K562 (cell line): ENCODE measurements around the gene OR56A4. TPM values are rescaled to one million over a fixed set of nuclear protein-coding genes. Genes with fewer than 3 reads are reported as not detected.

Experiments
- ATAC-seq: fragments of 200-7000 bp; cut with Tn5 transposase; 3 replicates; pipeline ENCODE4 v1.9.1; 2020; ENCODE audit warnings: moderate library complexity
- BruUV-seq: library from RNA; stranded (reverse); fragments of 400-500 nt; replicated peaks from 2 replicates; lab custom pipeline; 2021; lab: Mats Ljungman, UMichigan
- CTCF ChIA-PET: fragments of 300-600 bp; formaldehyde crosslinking; extraction: SDS; loops from one replicate; lab custom pipeline; 2021; ENCODE audit warnings: low intra/inter-chr PET ratio; lab: Yijun Ruan, JAX
- POLR2A ChIA-PET: fragments of 300-600, 350-650 bp; sonication (Branson Sonifier 250); formaldehyde crosslinking; extraction: SDS; loops from one replicate; lab custom pipeline; 2021; ENCODE audit warnings: antibody characterized with exemption, inconsistent platforms; lab: Yijun Ruan, JAX
- DNase-seq, 4 experiments: peaks; one replicate each; pipeline versions ENCODE4 v3.0.0 to v3.0.0-alpha.2; 2011 to 2018; ENCODE audit warnings: low spot score in 3 of 4, mixed read lengths in 3 of 4; ENCODE audit errors: extremely low read depth in 1 of 4
- FAIRE-seq: peaks from 2 replicates; lab custom pipeline; 2011; peaks lifted over from hg19 to GRCh38; lab: Jason Lieb, UNC
- H2AFZ ChIP-seq: 2 replicates; pipeline ENCODE4 v1.6.0; 2011; ENCODE audit warnings: low read depth, low read length, control low read depth, inconsistent platforms
- H3K27ac ChIP-seq: fragments of 200-600 bp; 3 replicates; pipeline ENCODE4 v1.8.0; 2011; ENCODE audit warnings: low read depth, mild to moderate bottlenecking, control low read depth, inconsistent platforms, low read length, moderate library complexity, mixed read lengths; ENCODE audit errors: extremely low read depth
- H3K27me3 ChIP-seq, 2 experiments: fragments of 300-600 bp in 1 of 2; 2 replicates in 1 of 2; 3 replicates in 1 of 2; pipeline versions ENCODE4 v1.6.0 to v1.8.0; 2011; ENCODE audit warnings: inconsistent platforms in 2 of 2, low read length in 2 of 2, mild to moderate bottlenecking in 1 of 2, mixed read lengths in 1 of 2, moderate library complexity in 1 of 2; ENCODE audit not compliant: control insufficient read depth in 2 of 2, insufficient read depth in 2 of 2
- H3K36me3 ChIP-seq: fragments of 300-600 bp; 3 replicates; pipeline ENCODE4 v1.8.0; 2011; ENCODE audit warnings: mild to moderate bottlenecking, low read length, inconsistent platforms; ENCODE audit not compliant: control insufficient read depth, insufficient read depth
- H3K4me1 ChIP-seq, 2 experiments: fragments of 200-600 bp in 1 of 2; replicated peaks in 1 of 2; 2 replicates in 1 of 2; 3 replicates in 1 of 2; pipeline versions ENCODE4 v1.5.1 to v1.8.0; 2011; ENCODE audit warnings: inconsistent platforms in 2 of 2, low read length in 2 of 2, mild to moderate bottlenecking in 1 of 2, mixed read lengths in 1 of 2, moderate library complexity in 1 of 2; ENCODE audit not compliant: control insufficient read depth in 2 of 2, insufficient read depth in 2 of 2
- H3K4me2 ChIP-seq: 2 replicates; pipeline ENCODE4 v1.6.1; 2011; ENCODE audit warnings: low read length, control low read depth, inconsistent platforms, mixed read lengths; ENCODE audit not compliant: insufficient read depth
- H3K4me3 ChIP-seq: fragments of 200-600 bp; sonication (generic), shearing (Covaris generic); 2 replicates; pipeline ENCODE4 v1.5.1; 2016; ENCODE audit warnings: control low read depth, inconsistent platforms
- H3K79me2 ChIP-seq: fragments of 200-600 bp; 3 replicates; pipeline ENCODE4 v1.8.0; 2011; ENCODE audit warnings: low read length, inconsistent platforms; ENCODE audit not compliant: control insufficient read depth, insufficient read depth
- H3K9ac ChIP-seq, 2 experiments: 2 replicates each; pipeline versions ENCODE4 v1.6.0 to v1.6.1; 2011; ENCODE audit warnings: low read depth in 2 of 2, low read length in 2 of 2, control low read depth in 1 of 2, inconsistent platforms in 1 of 2, mild to moderate bottlenecking in 1 of 2, mixed read lengths in 1 of 2; ENCODE audit not compliant: insufficient read depth in 1 of 2
- H3K9me1 ChIP-seq: one replicate; pipeline ENCODE4 v1.6.0; 2011; ENCODE audit warnings: inconsistent platforms, mild to moderate bottlenecking, low read length, moderate library complexity; ENCODE audit not compliant: control insufficient read depth, insufficient read depth
- H3K9me3 ChIP-seq: replicated peaks from 2 replicates; pipeline ENCODE4 v1.5.1; 2011; ENCODE audit warnings: low read depth, low read length, inconsistent platforms; ENCODE audit not compliant: control insufficient read depth, insufficient read depth
- H4K20me1 ChIP-seq: replicated peaks from 2 replicates; pipeline ENCODE4 v1.6.1; 2011; ENCODE audit warnings: low read length, inconsistent platforms, mixed read lengths; ENCODE audit not compliant: control insufficient read depth, insufficient read depth
- ARID2 ChIP-seq: fragments of 450-650 bp; IDR thresholded peaks from 2 replicates; pipeline ENCODE4 v1.6.1; 2017; ENCODE audit warnings: antibody characterized with exemption, mild to moderate bottlenecking
- CCAR2 ChIP-seq: fragments of 200-400 bp; formaldehyde crosslinking; IDR thresholded peaks from 2 replicates; pipeline ENCODE4 v1.6.1; 2017; ENCODE audit warnings: mild to moderate bottlenecking, low read depth, low read length
- DPF2 ChIP-seq: fragments of 450-650 bp; IDR thresholded peaks from 2 replicates; pipeline ENCODE4 v1.6.1; 2016
- FOXJ3 ChIP-seq: sonication (generic); formaldehyde crosslinking; IDR thresholded peaks from 2 replicates; pipeline ENCODE4 v1.4.0; 2020; ENCODE audit warnings: mild to moderate bottlenecking, missing genetic modification reagents
- POLR2H ChIP-seq: IDR thresholded peaks from 2 replicates; pipeline ENCODE4 v1.6.1; 2016; ENCODE audit warnings: missing genetic modification characterization, low read depth, mild to moderate bottlenecking, control low read depth, missing compliant biosample characterization, moderate library complexity
- RBM34 ChIP-seq: fragments of 200-400 bp; formaldehyde crosslinking; IDR thresholded peaks from 2 replicates; pipeline ENCODE4 v1.6.1; 2018; ENCODE audit warnings: low read length, borderline replicate concordance; ENCODE audit not compliant: insufficient read depth
- SREBF2 ChIP-seq: sonication (generic); formaldehyde crosslinking; IDR thresholded peaks from 2 replicates; pipeline ENCODE4 v1.4.0; 2020; ENCODE audit warnings: mild to moderate bottlenecking, missing genetic modification reagents
- STAT5B ChIP-seq: fragments of 250-450 bp; sonication (Bioruptor Pico); IDR thresholded peaks from 2 replicates; pipeline ENCODE4 v1.8.0; 2021; ENCODE audit warnings: mild to moderate bottlenecking, inconsistent platforms
- TAL1 ChIP-seq: fragments of 450-650 bp; IDR thresholded peaks from 2 replicates; pipeline ENCODE4 v1.6.1; 2016; ENCODE audit warnings: mild to moderate bottlenecking
- TEAD2 ChIP-seq: fragments of 450-650 bp; IDR thresholded peaks from 2 replicates; pipeline ENCODE4 v1.6.1; 2016; ENCODE audit warnings: missing genetic modification characterization, control low read depth, missing compliant biosample characterization
- ZBTB33 ChIP-seq: sonication (generic); formaldehyde crosslinking; IDR thresholded peaks from 2 replicates; pipeline ENCODE4 v1.8.1; 2023; ENCODE audit warnings: mild to moderate bottlenecking, missing genetic modification reagents
- ZKSCAN8 ChIP-seq: fragments of 200-800 bp; sonication (Bioruptor generic); IDR thresholded peaks from 2 replicates; pipeline ENCODE4 v1.6.1; 2016; ENCODE audit warnings: missing genetic modification characterization, missing compliant biosample characterization
- ZNF121 ChIP-seq: sonication (generic); formaldehyde crosslinking; conservative IDR thresholded peaks from 2 replicates; pipeline ENCODE4 v1.8.0; 2022; ENCODE audit warnings: missing genetic modification reagents
- ZNF124 ChIP-seq: sonication (generic); formaldehyde crosslinking; IDR thresholded peaks from 2 replicates; pipeline ENCODE4 v1.8.1; 2022; ENCODE audit warnings: missing genetic modification reagents
- ZNF274 ChIP-seq: IDR thresholded peaks from 2 replicates; pipeline ENCODE4 v1.6.1; 2011; ENCODE audit warnings: low read depth, mild to moderate bottlenecking, low read length, moderate library complexity, borderline replicate concordance
- ZNF766 ChIP-seq: fragments of 200-800 bp; sonication (Bioruptor generic); conservative IDR thresholded peaks from 2 replicates; pipeline ENCODE4 v1.6.1; 2016; ENCODE audit warnings: missing genetic modification characterization, missing compliant biosample characterization
- ZNF785 ChIP-seq: fragments of 250-450 bp; sonication (Bioruptor Pico); IDR thresholded peaks from 2 replicates; pipeline ENCODE4 v1.4.0; 2020; ENCODE audit warnings: mild to moderate bottlenecking
- WGBS: fragments of 100-300 bp; shearing (Covaris generic); methylation state at CpG from one replicate; pipeline ENCODE4 v1.1.6; 2016; ENCODE audit warnings: low coverage, mixed read lengths; ENCODE audit not compliant: insufficient coverage; ENCODE audit errors: missing lambda C conversion rate; 5-methylcytosine and 5-hydroxymethylcytosine counted together
- in situ Hi-C: fragments of 300-500 bp; cut with MboI; formaldehyde crosslinking; loops from 4 replicates; pipeline ENCODE4 v1.15.0; 2018; ENCODE audit warnings: inconsistent platforms, mixed read lengths
- intact Hi-C: fragments of 100-400 bp; cut with micrococcal nuclease; formaldehyde crosslinking; loops from 2 replicates; pipeline ENCODE4 v1.14.2; 2022
- polyA plus RNA-seq, 8 experiments: library from polyadenylated mRNA; depleted of rRNA in 4 of 8; stranded (reverse) in 5 of 8; unstranded in 3 of 8; fragments of >200 nt; fragmentation: Nextera tagmentation in 2 of 8; fragmentation: Illumina TruSeq in 1 of 8; extraction: Ambion mirVana in 2 of 8; extraction: Trizol in 1 of 8; gene quantifications; 2 replicates each; pipeline versions ENCODE4 v1.2.1 to v1.2.3, GENCODE V29; 2011 to 2014; ENCODE audit warnings: inconsistent platforms in 1 of 8, missing spikeins in 1 of 8
- total RNA-seq, 7 experiments: library from RNA; depleted of rRNA in 6 of 7; stranded (reverse); fragments of >200 nt in 6 of 7; fragmentation: Illumina TruSeq in 2 of 7; extraction: Trizol in 2 of 7; gene quantifications; 2 replicates each; pipeline versions ENCODE4 v1.2.1 to v1.2.3, GENCODE V29; 2011 to 2021; ENCODE audit warnings: low replicate concordance in 1 of 7
- TF ChIP-seq, protein P1 (sequence below): fragments of 250-450 bp; sonication (Bioruptor Pico); IDR thresholded peaks from 2 replicates; pipeline ENCODE4 v1.5.0; 2022; ENCODE audit warnings: mild to moderate bottlenecking

OR56A4 gene
- total and polyA plus RNA-seq, 9 of the 15 experiments (the other 6 are each of a cell fraction or from before 2014, with no cell fraction given), result not detected

GRCh38 chr11:5992150-5992549, 14.6 kb downstream of the OR56A4 start:
- no TSS peak for BruUV-seq
- no peaks in the 10 kb centered on the region for H3K4me1 ChIP-seq
- WGBS, result 2% methylated on average over 3 of the region's 3 CpGs
- FAIRE-seq, result no peak
- in situ Hi-C loops (no loop called here), intact Hi-C loops (no loop called here)
- H3K27ac ChIP-seq, result no peak overlapping the region
- no peak overlapping the region for H3K4me3 ChIP-seq
- H3K4me2 ChIP-seq, result no peak overlapping the region
- no peaks in the 10 kb centered on the region for H3K36me3 ChIP-seq
- TF ChIP-seq ZNF121 (no peak), ZKSCAN8 (CRISPR knock-in tag) (no peak), SREBF2 (CRISPR knock-in tag) (no peak), POLR2H (tag) (no peak), ZNF274 (no peak), TAL1 (no peak), ZNF124 (no peak), ZNF766 (no peak), FOXJ3 (CRISPR knock-in tag) (no peak), DPF2 (no peak), ZNF785 (CRISPR knock-in tag) (no peak), STAT5B (CRISPR knock-in tag) (no peak), ARID2 (no peak), RBM34 (no peak), CCAR2 (no peak), ZBTB33 (CRISPR knock-in tag) (no peak), TEAD2 (no peak)
- TF ChIP-seq, protein P1, sequence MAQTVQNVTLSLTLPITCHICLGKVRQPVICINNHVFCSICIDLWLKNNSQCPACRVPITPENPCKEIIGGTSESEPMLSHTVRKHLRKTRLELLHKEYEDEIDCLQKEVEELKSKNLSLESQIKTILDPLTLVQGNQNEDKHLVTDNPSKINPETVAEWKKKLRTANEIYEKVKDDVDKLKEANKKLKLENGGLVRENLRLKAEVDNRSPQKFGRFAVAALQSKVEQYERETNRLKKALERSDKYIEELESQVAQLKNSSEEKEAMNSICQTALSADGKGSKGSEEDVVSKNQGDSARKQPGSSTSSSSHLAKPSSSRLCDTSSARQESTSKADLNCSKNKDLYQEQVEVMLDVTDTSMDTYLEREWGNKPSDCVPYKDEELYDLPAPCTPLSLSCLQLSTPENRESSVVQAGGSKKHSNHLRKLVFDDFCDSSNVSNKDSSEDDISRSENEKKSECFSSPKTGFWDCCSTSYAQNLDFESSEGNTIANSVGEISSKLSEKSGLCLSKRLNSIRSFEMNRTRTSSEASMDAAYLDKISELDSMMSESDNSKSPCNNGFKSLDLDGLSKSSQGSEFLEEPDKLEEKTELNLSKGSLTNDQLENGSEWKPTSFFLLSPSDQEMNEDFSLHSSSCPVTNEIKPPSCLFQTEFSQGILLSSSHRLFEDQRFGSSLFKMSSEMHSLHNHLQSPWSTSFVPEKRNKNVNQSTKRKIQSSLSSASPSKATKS (CRISPR knock-in tag), result no peak
- H3K9ac ChIP-seq, result no peak overlapping the region
- POLR2A ChIA-PET, result interaction anchor here (1.0 to 1.5 kb wide), 3 partner anchors 9 to 275 kb away, joined by 3 to 4 read pairs (median 4); no protein-coding TSS in a partner anchor
- H3K9me3 ChIP-seq, result no peaks in the 10 kb centered on the region
- no peak overlapping the region for H2AFZ ChIP-seq
- no peak for DNase-seq
- CTCF ChIA-PET, result interaction anchor here (1.1 kb wide), 1 partner anchor 361 kb away, joined by 4 read pairs; no protein-coding TSS in a partner anchor
- ATAC-seq, result no peak
- H4K20me1 ChIP-seq, result no peaks in the 10 kb centered on the region
- no peaks in the 10 kb centered on the region for H3K9me1 ChIP-seq
- H3K79me2 ChIP-seq, result no peaks in the 10 kb centered on the region
- H3K27me3 ChIP-seq, result peaks cover 0 to 11% of the 10 kb centered on the region in 2 experiments; a peak in 1 of 5 replicates
